HG03342 (cell line): ENCODE data around the gene SLC11A2.
"Not testable (repeated sequence)": the region's sequence is repeated elsewhere in the genome, so short reads cannot be mapped to it uniquely, and the experiment has no call there.

Experiments
- ATAC-seq: cut with Tn5 transposase; IDR thresholded peaks from one replicate; pipeline ENCODE4 v1.9.1; 2021; ENCODE audit warnings: mild to moderate bottlenecking, moderate library complexity; ENCODE audit not compliant: unreplicated experiment

SLC11A2 gene

DNA sequence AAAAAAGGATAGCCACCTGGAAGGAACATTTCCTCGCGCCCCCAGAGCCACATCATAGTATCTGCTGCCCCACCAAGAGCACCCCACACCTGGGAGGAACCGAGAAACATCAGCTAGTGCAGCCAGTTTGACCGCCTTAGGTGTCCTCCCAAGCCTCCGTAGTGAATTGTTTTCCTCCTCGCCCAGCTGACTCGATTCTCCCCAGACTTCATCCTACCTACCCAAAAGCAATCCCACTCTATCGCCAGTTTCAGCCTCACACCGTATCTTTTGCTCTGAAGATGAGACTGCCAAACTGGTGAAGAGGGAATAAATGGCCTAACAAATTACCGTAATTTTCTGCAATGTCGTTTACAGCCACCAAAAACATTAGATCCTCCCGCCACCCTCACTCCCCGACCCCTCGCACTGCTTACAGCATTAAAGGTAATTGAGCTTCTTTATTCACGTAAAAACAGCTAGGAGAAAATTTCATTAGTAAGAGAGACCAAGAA lies 1.2 kb upstream of the SLC11A2 start:
- no peak for ATAC-seq

DNA sequence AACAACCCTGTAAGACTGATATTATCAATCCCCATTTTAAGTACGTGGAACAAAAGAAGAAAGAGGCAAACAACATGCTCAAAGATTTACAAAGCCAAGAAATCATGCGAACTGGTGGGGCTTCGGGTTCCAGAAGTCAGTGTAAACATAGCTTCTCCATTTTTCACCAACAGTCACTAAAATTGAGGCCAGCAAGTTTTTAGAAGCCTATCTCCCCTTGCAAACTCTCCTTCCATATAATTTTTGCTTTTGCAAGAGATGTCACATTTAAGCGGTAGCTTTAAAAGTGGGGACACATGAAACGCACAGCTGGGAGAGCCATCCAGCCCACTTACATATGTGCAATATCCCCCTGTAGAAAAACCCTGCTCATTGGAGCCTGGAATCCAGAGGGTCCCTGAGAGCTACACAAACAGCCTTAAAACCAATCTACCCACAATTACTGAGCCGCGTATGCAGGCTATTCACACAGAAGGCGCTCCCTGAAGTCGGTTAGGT lies 797 bp downstream of the SLC11A2 start:
- peak; percentile 1 for ATAC-seq

DNA sequence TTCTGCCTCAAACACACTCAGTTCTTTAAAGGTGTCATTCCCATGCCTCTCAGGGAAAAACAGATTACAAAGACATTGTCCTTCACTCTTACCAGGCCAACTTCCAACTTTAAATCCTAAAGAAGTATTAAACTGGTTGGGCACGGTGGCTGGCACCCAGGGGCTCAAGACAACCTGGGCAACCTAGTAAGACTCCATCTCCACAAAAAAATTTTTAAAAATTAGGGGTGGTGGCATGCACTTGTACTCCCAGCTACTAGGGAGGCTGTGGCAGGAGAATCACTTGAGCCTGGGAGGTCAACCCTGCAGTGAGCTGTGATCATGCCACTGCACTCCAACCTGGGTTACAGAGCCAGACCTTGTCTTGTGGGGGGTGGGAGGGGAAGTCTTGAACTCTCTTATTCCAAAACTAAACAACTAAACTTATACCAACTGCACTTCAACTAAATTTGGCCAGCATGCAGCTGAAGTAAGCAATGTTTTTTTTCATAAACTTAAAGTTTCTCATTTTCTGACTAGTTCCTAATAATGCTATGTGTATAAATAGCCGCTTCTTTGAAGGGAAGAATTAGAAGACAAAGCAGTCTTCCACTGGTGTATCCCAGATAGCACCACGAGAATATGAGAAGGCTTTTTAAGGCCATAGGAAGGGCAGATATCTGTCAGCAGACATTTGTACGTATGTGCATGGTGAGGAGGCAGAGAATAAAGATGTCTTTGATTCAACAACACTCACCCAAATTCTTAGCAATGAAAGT lies 2.4 kb downstream of the SLC11A2 start:
- no peak for ATAC-seq

DNA sequence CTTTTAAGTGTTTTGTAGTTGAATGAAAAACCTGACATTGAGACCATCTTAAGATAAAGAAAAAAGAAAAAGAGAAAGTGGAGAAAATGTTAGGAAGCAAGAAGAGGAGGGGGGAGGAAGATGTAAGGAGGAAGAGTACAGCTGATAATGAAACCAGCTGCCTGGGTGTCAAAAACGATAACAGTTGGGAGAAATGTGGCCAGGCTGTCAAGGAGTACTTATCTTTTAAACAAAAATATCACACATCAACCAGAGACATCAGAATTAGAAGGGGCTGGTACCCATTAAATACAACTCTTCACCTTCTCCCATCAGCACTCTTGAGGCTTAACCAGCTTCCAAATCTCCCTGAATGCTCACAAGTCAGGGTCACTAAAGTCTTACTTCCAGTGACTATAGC lies 4.5 kb downstream of the SLC11A2 start:
- no peak for ATAC-seq

DNA sequence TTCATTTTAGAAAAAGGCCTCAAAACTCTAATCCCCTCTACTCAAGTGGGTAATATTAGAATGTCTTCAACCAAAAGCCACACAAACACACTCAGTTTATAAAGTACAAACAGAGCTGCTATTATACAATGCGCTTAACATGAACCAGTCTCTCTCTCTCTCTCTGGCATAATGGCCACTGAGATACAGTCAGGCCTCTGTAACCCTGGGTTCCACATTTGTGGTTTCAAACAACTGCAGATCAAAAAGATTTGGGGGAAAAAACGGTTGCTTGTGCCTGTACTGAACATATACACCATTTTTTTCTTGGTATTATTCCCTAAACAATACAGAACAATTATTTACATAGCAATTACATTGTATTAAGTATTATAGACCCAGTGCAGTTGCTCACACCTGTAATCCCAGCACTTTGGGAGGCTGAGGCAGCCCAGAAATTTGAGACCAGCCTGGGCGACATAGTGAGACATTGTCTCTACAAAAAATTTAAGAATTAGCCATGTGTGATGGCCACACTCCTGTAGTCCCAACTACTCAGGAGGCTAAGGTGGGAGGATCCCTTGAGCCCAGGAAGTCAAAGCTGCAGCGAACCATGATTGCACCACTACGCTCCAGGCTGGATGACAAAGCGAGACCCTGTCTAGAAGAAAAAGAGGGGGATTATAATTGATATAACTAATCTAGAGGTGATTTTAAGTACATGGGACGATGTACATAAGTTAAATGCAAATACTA lies 5.6 kb downstream of the SLC11A2 start:
- ATAC-seq = no peak

DNA sequence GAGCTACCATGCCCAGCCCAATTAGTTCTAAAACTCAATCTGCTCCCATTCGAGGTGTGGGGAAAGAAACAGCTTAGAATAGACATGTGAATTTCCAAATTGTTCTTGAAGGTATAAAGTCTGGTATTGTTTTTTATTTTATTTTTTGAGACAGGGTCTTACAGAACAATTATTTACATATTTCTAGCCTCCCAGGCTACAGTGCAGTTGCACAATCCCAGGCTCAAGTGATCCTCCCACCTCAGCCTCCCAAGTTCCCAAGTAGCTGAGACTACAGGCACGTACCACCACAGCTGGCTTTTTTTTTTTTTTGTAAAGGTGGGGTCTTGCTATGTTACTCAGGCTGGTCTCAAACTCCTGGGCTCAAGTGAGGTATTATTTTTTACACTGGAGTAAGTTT lies 6.3 kb downstream of the SLC11A2 start:
- ATAC-seq = no peak

DNA sequence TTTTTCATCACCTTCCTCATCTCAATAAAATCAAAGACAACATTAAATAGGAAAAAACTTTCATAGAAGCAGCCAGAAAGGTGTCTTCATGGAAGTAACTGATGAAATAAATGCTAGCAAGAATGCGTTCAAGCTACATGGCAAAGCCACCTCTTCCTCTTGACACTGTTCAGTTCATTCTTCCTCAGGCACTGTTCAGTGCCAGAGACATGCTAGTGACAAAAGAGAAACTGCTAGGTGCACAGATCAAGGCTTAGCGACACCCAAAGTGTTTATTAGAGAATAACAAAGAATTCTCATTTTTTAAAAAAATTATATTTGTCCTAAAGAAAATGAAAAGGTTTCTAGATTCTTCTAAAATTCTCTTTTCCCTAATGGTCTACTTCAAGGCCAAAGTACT lies 7.2 kb downstream of the SLC11A2 start:
- ATAC-seq = no peak

DNA sequence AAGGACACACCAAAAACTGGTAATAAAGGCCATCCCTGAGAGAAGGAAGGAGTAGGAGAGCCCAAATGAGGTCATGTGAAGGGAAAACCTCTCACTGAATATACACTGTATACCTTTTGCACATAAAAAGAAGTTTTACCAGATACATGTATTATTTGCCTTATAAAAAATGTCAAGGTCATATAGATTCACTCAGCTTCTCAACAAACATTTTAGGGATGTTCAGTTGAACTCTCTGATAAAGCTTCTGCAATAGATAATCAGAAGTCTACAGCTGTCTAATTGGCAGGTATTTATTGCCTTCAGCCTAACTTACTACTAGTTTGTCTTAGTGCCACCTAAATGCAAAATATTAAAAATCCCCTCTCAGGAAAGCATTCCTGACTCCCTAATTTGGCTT lies 8.7 kb downstream of the SLC11A2 start:
- no peak for ATAC-seq

DNA sequence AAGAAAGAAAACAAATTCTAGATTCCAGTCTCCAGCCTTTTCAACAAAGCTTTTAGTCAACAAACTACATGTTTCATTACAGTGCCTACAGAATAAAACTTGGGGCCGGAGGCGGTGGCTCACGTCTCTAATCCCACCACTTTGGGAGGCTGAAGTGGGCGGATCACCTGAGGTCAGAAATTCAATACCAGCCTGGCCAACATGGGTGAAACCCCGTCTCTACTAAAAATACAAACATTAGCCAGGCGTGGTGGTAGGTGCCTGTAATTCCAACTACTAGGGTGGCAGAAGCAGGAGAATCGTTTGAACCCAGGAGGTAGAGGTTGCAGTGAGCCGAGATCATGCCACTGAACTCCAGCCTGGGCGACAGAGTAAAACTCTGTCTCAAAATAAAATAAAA lies 11.7 kb downstream of the SLC11A2 start:
- ATAC-seq = not testable (repeated sequence)

DNA sequence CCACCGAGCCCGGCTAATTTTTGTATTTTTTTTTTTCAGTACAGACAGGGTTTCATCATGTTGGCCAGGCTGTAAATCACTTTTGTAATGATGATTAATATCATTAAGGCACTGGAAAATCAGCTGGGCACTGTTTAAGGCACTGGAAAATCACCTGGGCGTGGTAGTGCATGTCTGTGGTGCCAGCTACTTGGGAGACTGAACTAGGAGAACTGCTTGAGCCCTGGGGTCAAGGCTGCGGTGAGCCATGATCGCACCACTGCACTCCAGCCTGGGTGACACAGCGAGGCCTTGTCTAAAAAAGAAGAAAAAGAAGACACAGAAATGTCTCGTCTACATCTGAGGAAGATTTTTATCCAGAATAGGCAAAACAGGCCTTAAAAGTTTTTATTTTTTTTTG lies 12.7 kb downstream of the SLC11A2 start:
- ATAC-seq = no peak

DNA sequence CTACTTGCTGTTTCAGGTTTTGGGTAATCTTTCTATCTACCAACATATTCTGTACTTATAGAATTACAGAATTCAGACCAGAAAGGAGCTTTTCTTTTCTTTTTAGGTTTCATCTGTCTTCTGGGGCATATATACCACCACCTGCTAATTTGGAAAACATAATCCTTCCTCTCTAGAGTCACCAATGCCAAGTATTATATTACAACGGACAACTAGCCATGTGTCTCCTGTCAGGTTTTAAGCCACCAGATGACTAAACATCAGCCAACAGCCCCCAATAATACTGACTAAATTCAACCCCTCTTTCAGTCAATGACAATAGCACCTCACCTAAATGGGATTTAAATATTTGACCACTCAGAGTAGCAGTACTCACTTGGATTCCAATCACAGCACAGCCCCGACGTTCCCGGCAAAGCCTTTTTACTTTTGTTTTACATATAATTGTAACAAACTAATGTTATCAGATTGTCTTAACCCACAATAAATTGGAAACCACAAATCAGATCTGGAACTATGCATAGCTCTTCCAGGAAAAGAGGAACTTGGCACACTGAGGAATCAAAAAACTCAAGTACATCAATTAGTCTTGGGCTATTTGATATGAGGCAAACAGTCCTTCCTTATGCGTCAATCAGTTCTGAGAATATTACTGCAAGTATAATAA lies 13.5 kb downstream of the SLC11A2 start:
- no peak for ATAC-seq

DNA sequence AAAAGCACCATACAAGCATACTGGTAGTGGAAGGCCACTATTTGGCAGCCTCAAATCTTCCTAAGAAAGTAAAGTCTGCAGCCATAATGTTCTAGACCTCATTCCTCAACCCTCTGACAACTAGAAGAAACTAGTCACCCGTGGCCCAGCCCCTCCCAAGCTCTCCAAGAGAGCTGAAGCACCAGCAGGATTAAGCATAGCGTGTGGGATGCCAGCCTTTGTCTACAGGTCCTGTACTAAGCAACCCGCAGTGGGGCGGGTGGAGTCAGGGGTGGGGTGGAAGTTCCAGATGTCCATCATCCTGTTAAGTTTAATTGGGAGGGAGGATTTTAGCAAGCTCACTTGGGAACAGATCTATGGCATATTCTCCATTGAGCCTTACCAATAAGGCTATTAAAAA lies 14.2 kb downstream of the SLC11A2 start:
- ATAC-seq = no peak

DNA sequence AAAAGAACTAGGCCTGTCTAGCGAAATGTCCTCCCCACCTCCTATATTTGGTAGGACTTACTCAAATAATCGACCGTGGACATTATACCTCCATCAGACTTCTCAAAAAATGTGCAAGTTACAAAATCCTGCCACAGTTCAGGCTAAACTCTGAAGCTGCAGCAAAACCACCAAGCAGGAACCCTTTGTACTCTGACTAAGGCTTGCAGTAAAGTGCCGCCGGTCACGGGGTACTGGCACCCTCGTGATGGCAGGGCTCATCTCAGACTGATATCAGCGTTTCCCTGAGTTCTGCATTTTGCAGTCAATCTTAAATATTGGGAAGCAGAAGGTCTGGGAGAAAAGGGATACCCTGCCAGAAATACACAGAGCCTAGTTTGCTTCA lies 17.1 kb downstream of the SLC11A2 start:
- ATAC-seq = no peak

DNA sequence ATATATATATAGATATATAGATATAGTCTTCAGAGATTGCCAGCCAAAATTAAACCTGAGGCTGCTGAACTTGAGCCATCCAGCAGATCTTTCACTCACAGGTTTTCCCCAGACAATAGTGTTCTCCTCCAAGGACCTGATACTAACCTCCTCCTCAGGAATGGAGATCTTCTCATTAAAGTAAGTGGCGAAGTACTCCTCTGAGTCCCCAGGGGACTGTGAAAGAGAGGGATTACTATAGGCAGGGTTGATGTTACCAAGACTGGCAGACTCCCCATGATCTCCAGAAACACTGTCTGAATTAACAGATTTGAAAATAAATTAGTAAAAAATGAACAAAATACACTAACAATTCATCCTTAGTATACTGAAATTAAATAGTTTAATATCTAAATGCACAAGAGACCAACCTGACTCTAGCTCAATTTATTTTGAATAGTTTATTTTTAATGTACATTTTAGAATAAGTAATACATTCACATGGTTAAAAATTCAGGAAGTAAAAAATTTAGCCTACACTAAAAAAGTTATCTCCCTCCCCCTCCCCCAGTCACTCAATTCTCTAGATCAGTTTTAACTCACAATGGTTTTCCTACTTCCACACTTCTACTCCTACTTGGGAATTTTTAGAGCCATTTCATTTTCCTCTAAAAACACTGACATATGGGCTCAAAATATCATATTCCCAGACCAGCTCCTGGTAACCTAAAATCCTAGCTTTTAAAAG lies 17.7 kb downstream of the SLC11A2 start:
- ATAC-seq = no peak

DNA sequence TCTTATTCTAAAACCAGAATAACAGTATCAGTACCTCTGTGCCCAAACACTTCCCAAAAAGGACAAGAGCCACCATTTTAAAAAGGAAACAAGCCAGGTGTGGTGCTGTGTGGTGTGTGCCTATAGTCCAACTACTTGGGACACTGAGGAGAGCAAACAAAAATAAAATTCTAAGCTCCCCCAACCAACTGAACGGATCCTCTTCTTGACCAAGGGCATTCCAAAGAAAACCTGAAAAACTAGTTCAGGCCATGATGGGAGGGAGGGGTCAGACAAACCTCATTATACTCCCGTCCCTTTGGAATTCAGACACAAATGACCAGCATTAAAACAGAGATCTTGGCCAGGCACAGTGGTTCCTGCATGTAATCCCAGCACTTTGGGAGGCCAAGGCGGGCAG lies 20.5 kb downstream of the SLC11A2 start:
- ATAC-seq = no peak

DNA sequence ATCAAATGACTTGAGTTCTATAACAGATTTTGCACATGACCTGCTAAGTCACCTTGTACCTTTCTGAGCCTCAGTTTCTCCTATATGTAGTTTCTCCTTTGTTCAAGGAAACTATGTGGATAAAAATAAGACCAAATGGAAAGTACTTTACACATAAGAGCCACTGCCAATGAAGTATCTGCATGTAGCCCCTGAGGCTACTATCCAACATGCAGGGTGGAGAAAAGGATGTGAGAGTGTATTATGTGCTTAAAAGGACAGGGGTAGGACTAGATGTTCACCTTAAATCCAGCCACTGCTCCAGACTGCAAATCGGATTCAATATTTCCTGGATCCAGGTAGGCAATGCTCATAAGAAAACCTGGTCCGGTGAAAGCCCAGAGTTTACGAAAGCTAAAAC lies 21.2 kb downstream of the SLC11A2 start:
- ATAC-seq = no peak

DNA sequence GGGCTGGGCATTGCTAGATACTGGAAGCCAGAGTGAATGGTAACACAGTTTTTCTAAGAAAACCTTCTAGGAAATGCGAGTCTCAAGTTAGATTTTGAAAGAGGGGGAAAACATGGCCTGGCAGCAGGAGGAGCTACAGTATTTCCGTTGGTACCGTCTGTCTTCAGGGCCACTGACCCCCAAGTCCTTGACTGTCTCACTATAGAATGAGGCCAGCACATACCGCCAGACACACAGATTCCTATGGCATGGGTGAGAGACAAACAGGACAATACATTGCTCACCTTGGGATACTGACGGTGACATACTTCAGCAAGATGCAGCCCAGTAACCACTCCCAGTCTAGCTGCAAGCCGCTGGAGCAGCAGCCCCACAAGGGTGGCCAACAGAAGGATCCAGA lies 21.7 kb downstream of the SLC11A2 start:
- no peak for ATAC-seq

DNA sequence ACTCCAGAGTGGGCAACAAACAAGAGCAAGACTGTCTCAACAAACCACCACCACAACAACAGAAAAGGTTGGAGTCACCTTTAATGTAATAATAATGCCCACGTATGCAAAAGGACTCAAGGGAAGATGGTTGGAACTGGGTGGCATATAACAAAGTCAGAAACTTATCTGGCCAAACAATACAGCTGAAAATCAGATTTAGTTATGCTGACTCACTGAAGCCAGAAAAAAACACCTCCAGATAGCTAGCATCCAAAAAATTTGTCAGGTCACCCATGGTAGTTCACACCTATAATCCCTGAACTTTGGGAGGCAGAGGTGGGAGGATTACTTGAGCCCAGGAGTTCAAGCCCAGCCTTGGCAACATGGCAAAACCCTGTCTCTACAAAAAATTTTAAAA lies 24.4 kb downstream of the SLC11A2 start:
- no peak for ATAC-seq

DNA sequence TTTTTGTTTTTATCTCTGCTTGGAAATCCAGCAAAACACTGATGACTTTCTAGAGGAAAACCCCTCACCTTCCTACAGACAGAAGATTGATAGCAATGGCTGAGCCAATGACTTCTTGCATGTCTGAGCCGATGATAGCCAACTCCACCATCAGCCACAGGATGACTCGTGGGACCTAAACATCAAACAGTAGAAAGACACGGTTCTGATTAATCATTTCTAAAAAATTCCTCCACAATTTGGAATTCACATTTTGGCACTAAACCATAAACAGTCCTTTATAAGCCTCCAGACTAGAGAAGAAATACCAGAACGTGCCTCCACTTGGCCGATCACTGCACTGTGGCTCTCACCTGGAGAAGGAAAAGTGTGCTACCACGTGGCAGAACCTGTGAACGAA lies 25.9 kb downstream of the SLC11A2 start:
- no peak for ATAC-seq

DNA sequence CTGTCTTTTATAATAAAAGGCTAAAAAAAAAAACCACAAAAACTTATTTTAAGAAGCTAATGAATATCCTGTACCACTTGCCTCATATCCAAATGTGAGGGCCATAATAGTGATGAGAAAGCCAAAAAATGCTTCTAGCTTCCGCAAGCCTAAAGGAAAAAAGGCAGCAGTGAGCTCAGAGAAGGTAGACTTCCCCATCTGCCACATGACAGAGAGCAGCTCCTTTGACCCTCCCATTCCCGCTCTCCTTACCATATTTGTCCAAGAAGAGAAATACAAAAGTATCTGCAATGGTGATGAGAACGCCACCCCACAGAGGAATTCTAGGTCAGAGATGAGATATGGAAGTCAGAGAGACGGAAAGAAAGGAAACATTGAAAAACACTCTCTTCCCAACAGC lies 27.1 kb downstream of the SLC11A2 start:
- ATAC-seq = no peak

DNA sequence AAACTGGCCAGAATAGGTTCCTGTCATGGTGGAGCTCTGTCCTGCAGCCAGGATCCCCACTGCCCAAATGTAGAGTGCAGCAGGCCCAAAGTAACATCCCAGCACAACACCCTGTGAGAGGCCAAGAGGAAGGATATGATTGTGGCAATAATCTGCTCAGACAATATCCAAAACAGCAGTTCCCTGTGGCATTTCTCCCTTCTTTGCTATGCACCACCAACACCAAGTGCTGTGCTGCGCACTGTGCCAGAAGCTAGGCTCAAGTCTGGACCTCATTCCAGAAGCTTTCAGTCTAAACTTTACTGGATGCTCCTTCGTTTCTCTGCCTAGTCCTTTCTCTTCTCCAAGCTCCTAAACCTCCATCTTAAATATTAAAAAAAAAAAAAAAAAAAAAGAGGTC lies 33.4 kb downstream of the SLC11A2 start:
- no peak for ATAC-seq
